Lung (tissue), 12 donors: Measurements from ENCODE around the gene CYTH3. TPM values are rescaled to one million over a fixed set of nuclear protein-coding genes. Genes with fewer than 3 reads are reported as not detected.
"Not testable (repeated sequence)": the region's sequence is repeated elsewhere in the genome, so short reads cannot be mapped to it uniquely, and the experiment has no call there.

Source experiments
- ATAC-seq: fragments of 200-7000 bp; cut with Tn5 transposase; one replicate; pipeline ENCODE4 v1.9.1; 2020; ENCODE audit warnings: moderate number of reproducible peaks; ENCODE audit not compliant: insufficient read depth, low FRiP score
- DNase-seq, 3 donors: peaks; one replicate each; pipeline ENCODE4 v3.0.0-alpha.2; 2013 to 2017
- H3K27ac ChIP-seq, 2 donors: one replicate each; pipeline ENCODE4 v1.5.1; 2013; ENCODE audit warnings: mild to moderate bottlenecking in 2 of 2, moderate library complexity in 2 of 2, control low read depth in 1 of 2, inconsistent platforms in 1 of 2, low read depth in 1 of 2, low read length in 1 of 2
- H3K27me3 ChIP-seq, 3 donors: one replicate each; pipeline ENCODE4 v1.5.1; 2013; ENCODE audit warnings: low read length in 2 of 3; ENCODE audit not compliant: control insufficient read depth in 3 of 3, insufficient read depth in 3 of 3
- H3K36me3 ChIP-seq, 4 donors: one replicate each; pipeline ENCODE4 v1.5.1; 2013; ENCODE audit warnings: low read length in 4 of 4, mild to moderate bottlenecking in 1 of 4, moderate library complexity in 1 of 4; ENCODE audit not compliant: control insufficient read depth in 4 of 4, insufficient read depth in 4 of 4
- H3K4me1 ChIP-seq, 5 donors: one replicate each; pipeline ENCODE4 v1.5.1; 2013; ENCODE audit warnings: low read length in 5 of 5, mild to moderate bottlenecking in 2 of 5, moderate library complexity in 1 of 5; ENCODE audit not compliant: control insufficient read depth in 5 of 5, insufficient read depth in 5 of 5
- H3K4me3 ChIP-seq: one replicate; pipeline ENCODE4 v1.5.1; 2013; ENCODE audit warnings: mild to moderate bottlenecking, control low read depth, moderate library complexity
- H3K9ac ChIP-seq, 2 donors: one replicate each; pipeline ENCODE4 v1.5.1; 2013; ENCODE audit warnings: low read length in 2 of 2, control low read depth in 1 of 2; ENCODE audit not compliant: insufficient read depth in 1 of 2
- H3K9me3 ChIP-seq, 4 donors: one replicate each; pipeline ENCODE4 v1.5.1; 2013; ENCODE audit warnings: low read length in 3 of 4, mild to moderate bottlenecking in 1 of 4, moderate library complexity in 1 of 4; ENCODE audit not compliant: control insufficient read depth in 4 of 4, insufficient read depth in 3 of 4
- WGBS, 2 donors: extraction: QIAGEN DNeasy Blood & Tissue Kit; methylation state at CpG; one replicate each; pipeline ENCODE4 v1.1.7; 2013; 5-methylcytosine and 5-hydroxymethylcytosine counted together
- polyA plus RNA-seq, 2 donors: library from polyadenylated mRNA; stranded (reverse); fragments of 200-250 nt; gene quantifications; one replicate each; pipeline ENCODE4 v1.2.1, GENCODE V29; 2013
- total RNA-seq, 2 donors: library from RNA; depleted of rRNA in 1 of 2; stranded (reverse); fragments of >200 nt in 1 of 2; gene quantifications; one replicate each; pipeline ENCODE4 v1.2.1, GENCODE V29; 2014 to 2021
- TF ChIP-seq, protein P1 (sequence below): IDR thresholded peaks from 2 replicates; pipeline ENCODE4 v1.5.1; 2012; ENCODE audit warnings: mild to moderate bottlenecking; ENCODE audit errors: control extremely low read depth, extremely low read depth
- donor health status: control.
- donor health status: control.
- donor health status: Bipolar disorder and iron deficiency.
- donor health status: healthy.
- donor health status: DM: yes; HTN: yes; CAD: no.

CYTH3 gene
- total and polyA plus RNA-seq, 4 donors = 8.2 to 28.7 (median 15.5) TPM

DNA sequence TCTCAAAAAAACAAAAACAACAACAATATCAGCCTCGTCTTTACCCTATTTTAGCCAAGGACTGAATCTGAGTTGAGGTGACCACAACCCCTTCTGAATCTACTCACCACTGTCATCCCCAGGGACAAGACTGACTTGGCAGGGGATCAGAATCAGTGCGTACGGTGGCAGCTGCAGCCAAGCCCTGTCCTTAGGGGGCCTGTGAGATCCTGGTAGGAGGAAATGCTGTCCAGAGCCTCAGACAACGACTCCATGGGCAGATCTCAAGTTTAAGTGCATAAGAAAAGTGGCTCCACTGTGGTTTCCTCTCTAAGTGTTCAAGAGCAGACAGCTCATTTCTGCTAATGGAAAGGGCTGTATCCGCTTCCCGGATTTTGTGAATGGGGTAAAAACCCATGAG is 22.4 kb upstream of the CYTH3 start:
- Histone ChIP-seq H3K36me3 (no peaks in the 10 kb centered on the region), H3K27ac (no peak overlapping the region), H3K4me1 (no peaks in the 10 kb centered on the region), H3K4me3 (no peak overlapping the region), H3K27me3 (no peaks in the 10 kb centered on the region), H3K9me3 (no peaks in the 10 kb centered on the region), H3K9ac (no peak overlapping the region)
- TF ChIP-seq, protein P1, sequence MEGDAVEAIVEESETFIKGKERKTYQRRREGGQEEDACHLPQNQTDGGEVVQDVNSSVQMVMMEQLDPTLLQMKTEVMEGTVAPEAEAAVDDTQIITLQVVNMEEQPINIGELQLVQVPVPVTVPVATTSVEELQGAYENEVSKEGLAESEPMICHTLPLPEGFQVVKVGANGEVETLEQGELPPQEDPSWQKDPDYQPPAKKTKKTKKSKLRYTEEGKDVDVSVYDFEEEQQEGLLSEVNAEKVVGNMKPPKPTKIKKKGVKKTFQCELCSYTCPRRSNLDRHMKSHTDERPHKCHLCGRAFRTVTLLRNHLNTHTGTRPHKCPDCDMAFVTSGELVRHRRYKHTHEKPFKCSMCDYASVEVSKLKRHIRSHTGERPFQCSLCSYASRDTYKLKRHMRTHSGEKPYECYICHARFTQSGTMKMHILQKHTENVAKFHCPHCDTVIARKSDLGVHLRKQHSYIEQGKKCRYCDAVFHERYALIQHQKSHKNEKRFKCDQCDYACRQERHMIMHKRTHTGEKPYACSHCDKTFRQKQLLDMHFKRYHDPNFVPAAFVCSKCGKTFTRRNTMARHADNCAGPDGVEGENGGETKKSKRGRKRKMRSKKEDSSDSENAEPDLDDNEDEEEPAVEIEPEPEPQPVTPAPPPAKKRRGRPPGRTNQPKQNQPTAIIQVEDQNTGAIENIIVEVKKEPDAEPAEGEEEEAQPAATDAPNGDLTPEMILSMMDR = no peak
- no peak for ATAC-seq
- DNase-seq = no peak
- 60 to 69% methylated on average over 6 of the region's 6 CpGs for WGBS, 2 donors

DNA sequence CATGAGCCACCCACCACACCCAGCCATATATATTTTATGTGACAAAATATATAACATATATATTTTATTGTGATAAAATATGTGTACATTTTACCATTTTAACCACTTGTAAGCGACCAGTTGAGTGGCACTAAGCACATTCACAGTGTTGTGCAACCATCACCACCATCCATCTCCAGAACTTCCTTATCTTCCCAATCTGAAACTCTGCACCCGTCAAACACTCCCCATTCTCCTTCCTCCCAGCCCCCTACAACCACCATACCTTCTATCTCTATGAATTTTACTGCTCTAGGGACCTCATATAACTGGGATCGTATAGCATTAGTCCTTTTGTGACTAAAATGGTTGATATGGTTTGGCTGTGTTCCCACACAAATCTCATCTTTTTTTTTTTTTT is 20.8 kb upstream of the CYTH3 start:
- Histone ChIP-seq H3K36me3 (no peaks in the 10 kb centered on the region), H3K4me1 (no peaks in the 10 kb centered on the region), H3K27ac (no peak overlapping the region), H3K9me3 (no peaks in the 10 kb centered on the region), H3K4me3 (no peak overlapping the region), H3K27me3 (no peaks in the 10 kb centered on the region), H3K9ac (no peak overlapping the region)
- no peak for ATAC-seq
- DNase-seq = no peak
- TF ChIP-seq, protein P1 = no peak
- WGBS, 2 donors = 31 to 61% methylated on average over 3 of the region's 3 CpGs

DNA sequence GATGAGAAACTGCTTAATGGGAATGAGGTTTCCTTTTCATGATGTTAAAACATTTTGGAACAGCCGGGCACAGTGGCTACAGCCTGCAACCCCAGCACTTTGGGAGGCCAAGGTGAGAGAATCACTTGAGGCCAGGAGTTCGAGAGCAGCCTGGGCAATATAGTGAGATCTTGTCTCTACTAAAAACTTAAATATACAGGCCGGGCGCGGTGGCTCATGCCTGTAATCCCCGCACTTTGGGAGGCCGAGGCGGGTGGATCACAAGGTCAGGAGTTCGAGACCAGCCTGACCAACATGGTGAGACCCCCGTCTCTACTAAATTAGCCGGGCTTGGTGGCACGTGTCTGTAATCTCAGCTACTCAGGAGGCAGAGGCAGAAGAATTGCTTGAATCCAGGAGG is 19.5 kb upstream of the CYTH3 start:
- not testable (repeated sequence) for H3K9ac ChIP-seq, H3K4me1 ChIP-seq, H3K27ac ChIP-seq, DNase-seq, H3K27me3 ChIP-seq, H3K36me3 ChIP-seq, H3K9me3 ChIP-seq, H3K4me3 ChIP-seq, ATAC-seq
- WGBS, 2 donors = 93 to 94% methylated on average over 12 of the region's 12 CpGs

DNA sequence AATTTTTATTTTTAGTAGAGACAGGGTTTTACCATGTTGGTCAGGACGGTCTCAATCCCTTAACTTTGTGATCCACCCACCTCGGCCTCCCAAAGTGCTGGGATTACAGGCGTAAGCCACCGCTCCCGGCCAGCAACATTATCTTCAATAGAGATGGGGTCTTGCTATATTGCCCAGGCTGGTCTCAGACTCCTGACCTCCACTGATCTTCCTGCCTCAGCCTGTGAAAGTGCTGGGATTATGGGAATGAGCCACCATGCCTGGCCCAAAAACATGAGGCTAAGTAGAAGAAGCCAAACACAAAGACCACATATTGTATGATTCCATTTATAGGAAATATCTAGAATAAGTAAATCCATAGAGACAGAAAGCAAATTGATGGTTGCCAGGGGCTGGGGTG is 19.1 kb upstream of the CYTH3 start:
- Histone ChIP-seq H3K27ac (no peak overlapping the region), H3K27me3 (no peaks in the 10 kb centered on the region), H3K9ac (no peak overlapping the region), H3K9me3 (no peaks in the 10 kb centered on the region), H3K4me3 (no peak overlapping the region), H3K36me3 (no peaks in the 10 kb centered on the region), H3K4me1 (no peaks in the 10 kb centered on the region)
- DNase-seq (no peak), ATAC-seq (no peak)
- 97 to 98% methylated on average over 5 of the region's 5 CpGs for WGBS, 2 donors
- TF ChIP-seq, protein P1 = no peak
